Erythroblast (primary cell): ENCODE measurements around the gene CDC42BPB.

Source experiments
- DNase-seq, 2 experiments: peaks; one replicate each; lab custom pipeline; 2025; lab: John Stamatoyannopoulos, UW
- GATA1 ChIP-seq: IDR thresholded peaks from 2 replicates; pipeline ENCODE4 v1.6.1; 2011; ENCODE audit warnings: low read depth, mild to moderate bottlenecking, control low read depth, low read length, moderate library complexity
- POLR2A ChIP-seq: IDR thresholded peaks from 2 replicates; pipeline ENCODE4 v1.6.1; 2011; ENCODE audit warnings: mild to moderate bottlenecking, low read length

The CDC42BPB gene

GRCh38 chr14:103089386-103090335 is 32.3 kb upstream of the CDC42BPB start:
- DNase-seq, result no peak
- TF ChIP-seq POLR2A (no peak), GATA1 (no peak)

GRCh38 chr14:103088921-103089320 is 31.6 kb upstream of the CDC42BPB start:
- TF ChIP-seq GATA1 (no peak), POLR2A (no peak)

GRCh38 chr14:103087343-103087835 is 30.0 kb upstream of the CDC42BPB start:
- TF ChIP-seq GATA1 (no peak), POLR2A (no peak)
- no peak for DNase-seq

More at GRCh38 chr14:103088921-103089320, 31.6 kb upstream of the CDC42BPB start:
- no peak for DNase-seq

GRCh38 chr14:103086771-103087342 is 29.5 kb upstream of the CDC42BPB start:
- TF ChIP-seq POLR2A (no peak), GATA1 (no peak)
- DNase-seq, result no peak

GRCh38 chr14:103085106-103086091 is 28.1 kb upstream of the CDC42BPB start:
- peak in 1 of 2 experiments; percentile 17 for DNase-seq
- TF ChIP-seq GATA1, result no peak

- TF ChIP-seq POLR2A, result no peak
- no peak for TF ChIP-seq GATA1
- no peak for DNase-seq
These were observed 26.9 kb upstream of the CDC42BPB start, which contains the start of gene LBHD2 for GRCh38 chr14:103084021-103084919. TSS of gene LBHD2 (plus strand) at chr14:103084210. CDS start at chr14:103086013, 1,803 bp downstream.

- TF ChIP-seq GATA1, result no peak
- TF ChIP-seq POLR2A, result no peak
- DNase-seq, result no peak
These were observed 24.6 kb upstream of the CDC42BPB start for GRCh38 chr14:103081951-103082350.

GRCh38 chr14:103078860-103079587 is 21.7 kb upstream of the CDC42BPB start:
- no peak for TF ChIP-seq POLR2A
- no peak for TF ChIP-seq GATA1

GRCh38 chr14:103078420-103078749 is 21.0 kb upstream of the CDC42BPB start:
- peak; percentile 86 to 90 for DNase-seq

More at GRCh38 chr14:103078860-103079587, 21.7 kb upstream of the CDC42BPB start:
- no peak for DNase-seq

GRCh38 chr14:103074729-103075367 is 17.5 kb upstream of the CDC42BPB start:
- peak; percentile 83 to 90 for DNase-seq

More at GRCh38 chr14:103078420-103078749, 21.0 kb upstream of the CDC42BPB start:
- TF ChIP-seq GATA1, result no peak
- TF ChIP-seq POLR2A, result no peak

More at GRCh38 chr14:103074729-103075367, 17.5 kb upstream of the CDC42BPB start:
- TF ChIP-seq POLR2A (no peak), GATA1 (no peak)
